Stimulated activated CD4-positive, alpha-beta T cell treated with anti-CD3 and anti-CD28 coated beads, Interleukin-4, amount 100 ng/mL, for 1 hour (primary cell): ENCODE data around the gene SLC35A2.

ENCODE experiments used
- DNase-seq: peaks from one replicate; pipeline ENCODE4 v3.0.0-alpha.2; 2020

The SLC35A2 gene

DNA sequence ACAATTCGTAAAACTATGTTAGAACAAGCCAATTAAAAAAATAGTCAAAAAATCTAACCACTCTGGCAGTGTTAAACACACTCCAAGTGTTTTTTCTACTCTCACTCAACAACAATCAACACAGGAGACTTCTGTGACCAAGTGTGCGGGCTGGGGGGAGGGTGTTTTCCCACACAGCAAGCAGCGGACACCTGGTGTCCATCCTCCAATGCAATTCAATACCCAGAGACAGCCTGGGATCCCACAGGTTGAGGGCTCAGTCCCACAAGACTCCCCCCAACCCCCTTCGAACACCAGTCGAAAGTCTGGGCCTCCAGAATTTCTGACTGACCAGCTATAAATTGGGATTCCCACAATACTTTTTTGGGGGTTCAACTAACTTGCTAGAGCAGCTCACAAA, 15.7 kb upstream of the SLC35A2 start:
- no peak for DNase-seq

- DNase-seq: no peak
Observed at GRCh38 chrX:48924270-48924669, 12.8 kb upstream of the SLC35A2 start.

- DNase-seq: no peak
Observed at GRCh38 chrX:48923771-48924170, 12.3 kb upstream of the SLC35A2 start.

GRCh38 chrX:48920718-48921104, 9.3 kb upstream of the SLC35A2 start:
- no peak for DNase-seq

DNA sequence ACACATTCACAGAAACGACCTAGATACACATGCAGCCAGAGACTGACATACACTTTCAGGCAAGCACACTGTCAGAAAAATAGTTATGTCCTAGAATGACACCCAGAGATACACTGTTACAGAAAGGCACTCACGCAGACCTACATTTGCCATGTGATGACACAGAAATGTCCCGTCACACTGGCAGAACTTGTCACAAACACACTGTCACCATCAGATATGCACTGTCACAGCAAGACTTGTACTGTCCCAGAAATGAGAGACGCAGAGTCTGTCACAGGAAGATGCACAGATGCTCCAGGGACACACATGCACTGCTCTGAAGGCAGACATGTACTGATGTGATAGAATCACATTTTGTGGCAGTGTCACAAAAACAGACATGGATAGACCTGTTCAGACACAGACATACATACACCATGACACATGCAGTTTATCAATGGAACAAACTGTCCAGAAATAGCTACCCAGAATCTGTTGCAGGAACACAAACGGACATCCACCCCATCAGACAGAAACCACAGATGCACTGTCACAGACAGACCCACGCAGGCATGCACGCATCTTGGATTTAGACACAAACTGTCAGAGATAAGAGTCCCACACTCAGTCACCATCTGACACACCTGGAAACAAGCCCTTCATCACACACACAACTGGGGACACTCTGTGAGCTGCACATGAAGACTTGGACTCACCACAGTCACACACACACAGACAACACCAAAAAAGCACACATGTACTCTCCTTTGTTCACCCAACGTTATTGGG, 8.7 kb upstream of the SLC35A2 start:
- no peak for DNase-seq

DNA sequence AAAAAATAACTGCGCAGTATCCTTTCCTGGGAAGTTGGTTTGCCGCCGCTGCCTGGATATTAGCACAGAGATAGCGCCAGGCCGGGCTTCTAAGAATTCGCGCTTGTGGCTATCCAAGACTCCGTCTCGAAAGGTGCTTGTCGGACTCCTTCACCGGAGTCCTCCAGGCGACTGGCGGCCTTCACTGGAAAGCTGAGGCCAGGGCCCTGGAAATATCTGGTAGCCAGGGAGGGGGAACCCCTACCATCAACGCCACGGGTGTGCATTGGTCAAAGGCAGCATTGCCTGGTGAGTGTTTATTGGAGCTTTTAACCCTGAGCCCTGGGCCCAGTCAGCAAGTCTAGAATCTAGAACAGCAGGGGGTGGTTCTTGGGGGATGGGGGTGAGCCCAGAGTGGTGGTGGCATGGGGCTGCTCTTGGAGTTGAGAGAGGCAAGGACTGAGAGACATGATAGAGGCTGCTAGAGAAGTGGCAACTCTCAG, 8.0 kb upstream of the SLC35A2 start:
- DNase-seq: no peak

GRCh38 chrX:48918643-48919340, 7.3 kb upstream of the SLC35A2 start, which contains the start of gene PIM2:
PIM2 (minus strand) TSS chrX:48919024; CDS start chrX:48918834, 190 bp downstream.
- peak; percentile 88 for DNase-seq

DNA sequence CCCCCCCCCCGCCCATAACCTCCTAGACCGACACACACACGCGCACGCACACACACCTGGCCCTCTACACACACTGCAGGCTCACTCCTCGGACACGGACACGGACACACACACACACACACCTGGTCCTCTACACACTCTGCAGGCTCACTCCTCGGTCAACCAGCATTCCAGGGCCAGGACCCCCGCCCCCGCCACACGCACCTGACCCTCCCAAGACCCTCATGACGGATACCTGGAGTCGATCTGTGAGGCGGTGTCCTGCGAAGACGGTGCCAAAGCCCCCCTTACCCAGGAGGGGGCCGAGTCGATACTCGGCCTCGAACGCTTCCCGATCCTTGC, 6.8 kb upstream of the SLC35A2 start:
- no peak for DNase-seq

DNA sequence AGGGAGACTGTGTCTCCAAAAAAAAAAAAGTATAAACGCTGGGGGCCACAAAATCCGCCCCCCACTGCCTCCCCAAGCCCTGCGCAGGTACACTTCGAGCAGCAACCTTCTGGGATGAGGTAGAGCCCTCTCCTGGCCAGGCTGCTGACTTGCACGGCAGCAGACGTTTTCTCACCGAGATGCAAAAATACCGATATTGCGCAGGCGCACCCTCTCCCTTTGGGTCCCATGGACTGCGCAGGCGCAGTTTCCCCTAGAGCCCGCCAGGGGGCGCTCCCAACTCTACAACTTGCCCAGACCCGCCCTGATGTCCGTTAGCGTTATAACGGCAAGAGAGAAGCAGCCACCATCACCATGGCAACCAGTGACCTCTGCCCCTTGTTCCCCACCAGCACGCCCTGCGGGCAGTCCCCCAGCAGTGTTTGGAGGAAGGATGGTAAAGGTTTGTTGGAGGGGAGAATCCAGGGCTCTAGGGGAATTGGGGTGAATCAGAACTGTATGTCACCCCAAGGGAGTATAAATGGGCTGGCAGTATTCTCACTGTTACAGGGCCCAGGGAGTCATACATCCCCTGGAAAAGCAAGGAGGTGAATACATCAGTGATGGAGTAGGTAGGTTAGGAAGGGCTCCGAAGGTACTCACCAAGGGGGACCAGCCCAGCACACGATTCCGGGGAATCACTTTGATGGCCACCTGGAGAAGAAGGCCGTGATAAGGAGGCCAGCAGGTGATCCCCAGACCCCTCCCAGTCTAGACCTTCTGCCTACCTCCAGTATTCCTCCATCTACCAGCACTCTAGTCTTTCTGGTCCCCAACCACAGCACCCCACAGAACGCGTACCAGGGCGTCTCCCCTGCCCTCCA, 5.9 kb upstream of the SLC35A2 start:
- peak; percentile 79 for DNase-seq

DNA sequence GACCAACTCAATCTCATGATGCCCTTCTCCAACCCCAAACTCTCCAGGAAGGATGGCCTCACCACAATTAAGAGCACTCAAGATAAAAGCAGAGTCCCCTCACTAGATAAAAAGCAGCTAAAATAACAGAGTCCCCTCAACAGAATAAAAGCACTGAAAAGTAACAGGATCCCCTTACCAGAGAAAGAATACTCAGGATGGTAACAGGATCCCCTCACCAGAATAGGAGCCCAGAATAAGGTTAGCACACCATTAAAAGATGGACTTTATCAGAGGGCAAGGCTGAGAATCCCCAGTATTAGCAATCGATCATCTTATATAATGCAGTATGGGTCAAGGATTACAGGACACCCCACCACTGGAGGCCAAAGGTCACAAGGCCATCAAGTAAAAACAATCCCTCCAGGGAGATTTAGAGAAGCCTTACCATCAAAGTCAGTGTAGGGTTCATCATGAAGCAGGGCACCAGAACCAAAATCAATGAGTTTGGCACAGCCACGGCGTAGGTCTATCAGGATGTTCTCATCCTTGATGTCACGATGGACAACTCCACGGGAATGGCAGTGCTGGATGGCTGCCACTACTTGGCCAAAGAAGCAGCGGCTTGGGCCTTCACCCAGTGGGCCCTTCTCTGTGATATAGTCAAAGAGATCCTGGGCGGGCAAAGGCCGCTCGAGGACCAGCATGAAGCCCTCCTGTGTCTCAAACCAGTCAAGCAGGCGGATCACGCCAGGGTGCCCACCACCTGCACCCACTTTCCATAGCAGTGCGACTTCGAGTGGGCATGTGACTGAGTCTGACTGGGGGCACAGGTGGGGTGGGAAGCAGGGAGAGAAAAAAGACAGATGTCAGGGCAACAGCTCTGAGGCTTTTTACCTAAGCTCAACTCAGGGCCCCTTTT, 3.4 kb upstream of the SLC35A2 start:
- no peak for DNase-seq

DNA sequence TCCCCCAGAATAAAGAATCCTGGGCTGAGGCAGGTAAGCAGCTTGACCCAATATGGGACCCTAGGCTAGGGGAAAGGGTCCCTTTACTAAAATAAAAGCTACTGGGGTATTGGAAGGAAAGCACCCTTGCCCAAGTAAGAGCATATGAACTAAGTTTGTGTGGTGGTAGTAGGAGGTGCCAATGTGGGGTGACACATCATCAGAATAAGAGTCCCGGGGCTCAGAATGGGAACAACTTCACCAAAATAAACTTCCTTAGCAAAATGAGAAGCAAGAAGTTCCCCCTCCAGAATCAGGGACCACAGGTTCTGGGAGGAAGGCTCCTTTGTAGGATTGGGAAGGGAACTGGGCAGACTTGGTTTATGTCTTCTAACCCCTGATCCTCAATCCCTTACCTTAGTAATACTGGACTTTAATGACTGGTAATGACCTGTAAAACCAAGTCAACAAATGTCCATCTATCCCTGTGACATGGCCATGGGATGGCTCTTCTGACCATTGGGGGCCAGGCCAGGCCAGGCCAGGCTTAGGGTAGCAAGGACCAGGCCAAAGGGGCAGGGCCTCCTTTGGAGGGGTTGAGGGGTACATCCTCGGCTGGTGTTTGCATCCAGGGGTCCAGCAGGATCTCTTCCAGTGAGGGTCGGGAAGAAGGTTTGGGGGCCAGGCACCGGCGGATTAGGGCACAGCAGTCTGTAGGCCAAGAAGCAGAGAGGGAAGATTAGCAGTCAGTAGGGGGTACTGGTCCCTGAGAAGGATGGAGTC, 2.3 kb upstream of the SLC35A2 start:
- DNase-seq: no peak

DNA sequence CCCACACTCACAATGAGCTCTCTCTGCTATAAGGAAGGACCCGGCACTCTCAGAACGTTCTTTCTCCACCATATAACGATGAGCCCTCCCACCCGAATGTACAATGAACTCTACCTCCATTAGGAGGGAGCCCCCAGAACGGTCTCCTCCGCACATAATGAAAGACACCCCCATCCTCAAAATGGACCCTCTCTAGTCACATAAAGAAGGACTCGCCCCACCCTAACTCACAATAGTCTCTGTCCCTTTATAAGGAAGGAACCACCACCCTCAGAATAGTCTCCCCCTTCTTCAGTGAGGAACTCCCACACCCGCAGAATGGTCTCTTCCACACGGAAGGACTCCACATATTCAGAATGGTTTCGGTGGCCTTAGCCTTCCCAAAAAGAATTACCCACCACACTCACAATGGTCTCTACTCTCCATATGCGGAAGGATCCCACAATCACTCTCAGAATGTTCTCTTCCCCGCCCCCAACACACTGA, 477 bp downstream of the SLC35A2 start:
- DNase-seq: no peak

GRCh38 chrX:48909703-48910294, 1.6 kb downstream of the SLC35A2 start:
- no peak for DNase-seq

- DNase-seq: no peak
Observed at GRCh38 chrX:48908600-48908999, 2.8 kb downstream of the SLC35A2 start.

DNA sequence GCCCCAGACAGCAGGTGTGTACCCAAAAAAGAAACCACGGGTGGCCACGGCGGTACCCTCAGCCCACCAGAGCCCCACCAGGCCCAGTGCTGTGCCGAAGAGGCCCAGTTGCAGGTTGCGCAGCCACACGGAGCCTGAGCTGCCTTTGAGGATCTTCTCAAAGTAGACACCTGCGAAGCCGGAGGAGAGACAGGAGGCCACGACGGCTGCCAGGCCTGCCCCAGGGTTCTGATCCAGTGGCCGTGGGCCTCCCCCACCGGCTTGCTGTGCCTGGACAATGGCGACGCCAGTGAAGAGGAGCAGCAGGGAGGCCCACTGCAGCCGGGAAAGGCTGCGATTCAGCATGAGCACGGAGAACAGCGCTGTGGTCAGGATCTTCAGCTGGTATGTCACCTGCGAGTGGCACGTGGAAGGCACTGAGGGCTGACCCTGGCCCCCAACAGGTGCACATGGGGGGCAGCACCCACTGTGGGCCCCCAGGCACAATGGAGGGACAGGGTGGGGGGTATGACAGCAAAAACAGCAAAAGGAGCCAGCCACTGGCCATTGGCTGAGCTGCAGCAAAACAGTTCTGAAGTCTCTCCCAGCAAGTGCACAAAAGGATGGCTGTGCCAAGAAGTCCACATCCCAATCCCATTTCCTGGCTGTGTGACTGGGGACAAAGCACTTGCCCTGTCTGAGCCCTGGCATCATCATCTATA, 6.2 kb downstream of the SLC35A2 start:
- no peak for DNase-seq

DNA sequence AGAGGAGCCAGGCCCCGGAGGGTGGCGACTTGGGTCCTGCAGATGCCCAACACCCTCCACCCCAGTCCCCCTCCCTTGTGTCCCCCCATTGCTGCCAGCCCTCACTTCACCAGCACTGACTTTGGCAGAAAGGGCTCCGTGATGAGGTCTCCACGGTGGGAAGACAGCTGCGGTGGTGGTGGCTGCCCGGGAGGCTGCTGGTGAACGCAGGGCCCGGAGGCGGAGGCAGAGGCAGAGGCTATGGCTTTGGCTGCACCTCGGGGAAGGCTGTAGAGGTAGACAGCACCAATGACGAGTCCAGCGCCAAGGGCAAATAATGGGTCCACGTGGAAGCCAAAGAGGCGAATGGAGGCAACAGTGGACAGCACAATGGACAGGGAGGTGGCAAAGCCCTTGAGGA, 6.8 kb downstream of the SLC35A2 start:
- DNase-seq: no peak

DNA sequence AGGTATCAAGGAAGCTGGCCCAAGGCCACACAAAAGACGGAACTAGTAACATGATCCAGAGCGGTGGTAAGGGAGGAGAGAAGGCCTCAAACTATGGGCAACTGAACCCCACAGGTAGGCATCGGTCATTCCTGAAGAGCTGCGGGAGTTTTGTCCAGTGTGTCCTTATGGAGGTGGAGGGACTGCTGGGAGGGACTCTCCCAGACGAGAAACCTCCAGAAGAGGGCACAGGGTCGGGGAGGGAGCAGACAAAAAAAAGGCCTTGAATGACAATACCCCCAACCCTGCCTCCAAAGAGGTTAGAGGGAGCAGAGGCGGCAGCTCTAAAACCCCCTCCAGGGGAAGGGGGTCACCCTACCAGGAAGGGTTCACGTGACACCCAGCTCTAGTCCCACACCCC, 7.3 kb downstream of the SLC35A2 start:
- DNase-seq: no peak

DNA sequence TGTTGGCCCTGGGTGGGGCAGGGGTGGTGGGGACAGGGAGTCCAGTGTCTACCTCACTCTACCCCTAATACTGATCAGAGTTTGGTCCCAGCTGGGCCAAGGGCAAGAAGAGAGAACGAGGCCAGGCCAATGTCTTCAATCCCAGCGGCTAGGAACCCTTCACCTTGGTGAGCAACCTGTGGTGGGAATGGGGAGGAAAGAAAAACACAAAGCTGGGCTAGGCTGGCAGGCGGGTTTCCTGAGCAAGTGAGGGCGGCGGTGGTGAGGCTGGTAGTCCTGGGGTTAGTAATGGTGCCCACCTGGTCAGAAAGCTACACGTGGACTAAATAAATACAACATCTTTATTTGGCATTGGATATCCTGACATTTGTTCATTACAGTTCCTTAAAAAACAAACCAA, 8.2 kb downstream of the SLC35A2 start:
- DNase-seq: no peak

GRCh38 chrX:48902776-48903175, 8.7 kb downstream of the SLC35A2 start:
- no peak for DNase-seq

- DNase-seq: no peak
Observed at GRCh38 chrX:48902135-48902534, 9.3 kb downstream of the SLC35A2 start.
